Measurements from ENCODE around the gene CAPN8. TPM values are rescaled to one million over a fixed set of nuclear protein-coding genes. Genes with fewer than 3 reads are reported as not detected.

CAPN8 gene
- total RNA-seq, 1 experiment from 2014 or later = not detected

GRCh38 chr1:223707256-223708000 is 41.9 kb upstream of the CAPN8 start:
- Histone ChIP-seq H3K27ac (peak overlapping the region; percentile 55), H3K36me3 (peaks cover 5% of the 10 kb centered on the region), H3K27me3 (replicated peaks) (no peaks in the 10 kb centered on the region), H3K9me3 (replicated peaks) (no peaks in the 10 kb centered on the region), H3K4me3 (no peak overlapping the region), H3K4me1 (replicated peaks) (peaks cover 78% of the 10 kb centered on the region)
- peak; percentile 92 to 95 for DNase-seq (ENCODE audit: low read depth in 1 of 2, low spot score in 2 of 2)

GRCh38 chr1:223706077-223706973 is 40.8 kb upstream of the CAPN8 start:
- H3K9me3 ChIP-seq (replicated peaks) = no peaks in the 10 kb centered on the region
- peaks cover 77% of the 10 kb centered on the region for H3K4me1 ChIP-seq (replicated peaks)
- DNase-seq (ENCODE audit: low read depth in 1 of 2, low spot score in 2 of 2) = peak; percentile 62 to 74
- H3K27me3 ChIP-seq (replicated peaks) = no peaks in the 10 kb centered on the region
- H3K36me3 ChIP-seq = no peaks in the 10 kb centered on the region
- H3K27ac ChIP-seq = peak overlapping the region; percentile 59
- no peak overlapping the region for H3K4me3 ChIP-seq

GRCh38 chr1:223704921-223705878 is 39.7 kb upstream of the CAPN8 start:
- no peak for DNase-seq (ENCODE audit: low read depth in 1 of 2, low spot score in 2 of 2)
- Histone ChIP-seq H3K36me3 (no peaks in the 10 kb centered on the region), H3K27me3 (replicated peaks) (no peaks in the 10 kb centered on the region), H3K4me3 (no peak overlapping the region), H3K27ac (peak overlapping the region; percentile 59; the same call in 1 of the 2 replicates), H3K4me1 (replicated peaks) (peaks cover 87% of the 10 kb centered on the region), H3K9me3 (replicated peaks) (no peaks in the 10 kb centered on the region)

- Histone ChIP-seq H3K4me3 (no peak overlapping the region), H3K27ac (peak overlapping the region; percentile 52; the same call in 1 of the 2 replicates), H3K4me1 (replicated peaks) (peaks cover 88% of the 10 kb centered on the region), H3K27me3 (replicated peaks) (no peaks in the 10 kb centered on the region), H3K9me3 (replicated peaks) (no peaks in the 10 kb centered on the region), H3K36me3 (no peaks in the 10 kb centered on the region)
- no peak for DNase-seq (ENCODE audit: low read depth in 1 of 2, low spot score in 2 of 2)
These were observed 38.1 kb upstream of the CAPN8 start for GRCh38 chr1:223703668-223704013.

- no peaks in the 10 kb centered on the region for H3K27me3 ChIP-seq (replicated peaks)
- peak overlapping the region; percentile 29 for H3K4me3 ChIP-seq
- H3K9me3 ChIP-seq (replicated peaks) = no peaks in the 10 kb centered on the region
- H3K27ac ChIP-seq = peak overlapping the region; percentile 52
- DNase-seq (ENCODE audit: low read depth in 1 of 2, low spot score in 2 of 2) = peak; percentile 74 to 81
- no peaks in the 10 kb centered on the region for H3K36me3 ChIP-seq
- H3K4me1 ChIP-seq (replicated peaks) = peaks cover 82% of the 10 kb centered on the region
These were observed 37.5 kb upstream of the CAPN8 start for GRCh38 chr1:223702735-223703667.

- Histone ChIP-seq H3K4me1 (replicated peaks) (peaks cover 65% of the 10 kb centered on the region), H3K9me3 (replicated peaks) (no peaks in the 10 kb centered on the region), H3K36me3 (no peaks in the 10 kb centered on the region), H3K27ac (peak overlapping the region; percentile 96), H3K27me3 (replicated peaks) (no peaks in the 10 kb centered on the region), H3K4me3 (peak overlapping the region; percentile 29)
- peak; percentile 90 to 99 for DNase-seq (ENCODE audit: low read depth in 1 of 2, low spot score in 2 of 2)
These were observed 35.6 kb upstream of the CAPN8 start for GRCh38 chr1:223700942-223701637.

GRCh38 chr1:223700388-223700918 is 35.0 kb upstream of the CAPN8 start:
- Histone ChIP-seq H3K27ac (peak overlapping the region; percentile 96), H3K27me3 (replicated peaks) (no peaks in the 10 kb centered on the region), H3K36me3 (no peaks in the 10 kb centered on the region), H3K4me3 (no peak overlapping the region), H3K9me3 (replicated peaks) (no peaks in the 10 kb centered on the region), H3K4me1 (replicated peaks) (peaks cover 58% of the 10 kb centered on the region)
- DNase-seq (ENCODE audit: low read depth in 1 of 2, low spot score in 2 of 2) = peak in 1 of 2 experiments; percentile 59

GRCh38 chr1:223695941-223696340 is 30.4 kb upstream of the CAPN8 start:
- Histone ChIP-seq H3K4me3 (no peak overlapping the region), H3K27ac (no peak overlapping the region), H3K27me3 (replicated peaks) (no peaks in the 10 kb centered on the region), H3K36me3 (no peaks in the 10 kb centered on the region), H3K9me3 (replicated peaks) (no peaks in the 10 kb centered on the region), H3K4me1 (replicated peaks) (peaks cover 17% of the 10 kb centered on the region)
- DNase-seq (ENCODE audit: low read depth in 1 of 2, low spot score in 2 of 2) = no peak

GRCh38 chr1:223695014-223695548 is 29.6 kb upstream of the CAPN8 start:
- no peak for DNase-seq (ENCODE audit: low read depth in 1 of 2, low spot score in 2 of 2)
- no peaks in the 10 kb centered on the region for H3K27me3 ChIP-seq (replicated peaks)
- no peaks in the 10 kb centered on the region for H3K9me3 ChIP-seq (replicated peaks)
- peaks cover 9% of the 10 kb centered on the region for H3K4me1 ChIP-seq (replicated peaks)
- no peak overlapping the region for H3K27ac ChIP-seq
- H3K36me3 ChIP-seq = no peaks in the 10 kb centered on the region
- H3K4me3 ChIP-seq = no peak overlapping the region

GRCh38 chr1:223691121-223691520 is 25.6 kb upstream of the CAPN8 start:
- no peak for DNase-seq (ENCODE audit: low read depth in 1 of 2, low spot score in 2 of 2)
- Histone ChIP-seq H3K36me3 (no peaks in the 10 kb centered on the region), H3K4me3 (no peak overlapping the region), H3K27ac (no peak overlapping the region), H3K9me3 (replicated peaks) (no peaks in the 10 kb centered on the region), H3K27me3 (replicated peaks) (0 out of 2 replicates have a peak, but pooled peaks cover 4% of the 10 kb centered on the region), H3K4me1 (replicated peaks) (no peaks in the 10 kb centered on the region; the same call in 1 of the 2 replicates)

- Histone ChIP-seq H3K4me1 (replicated peaks) (no peaks in the 10 kb centered on the region; the same call in 1 of the 2 replicates), H3K27me3 (replicated peaks) (0 out of 2 replicates have a peak, but pooled peaks cover 4% of the 10 kb centered on the region), H3K4me3 (no peak overlapping the region), H3K27ac (no peak overlapping the region), H3K36me3 (no peaks in the 10 kb centered on the region), H3K9me3 (replicated peaks) (no peaks in the 10 kb centered on the region)
- DNase-seq (ENCODE audit: low read depth in 1 of 2, low spot score in 2 of 2) = no peak
These were observed 18.9 kb upstream of the CAPN8 start for GRCh38 chr1:223684488-223684792.

Data from SJSA1 (cell line).